ENCODE measurements around the gene L3MBTL4.
"Not testable (repeated sequence)": the region's sequence is repeated elsewhere in the genome, so short reads cannot be mapped to it uniquely, and the experiment has no call there.

Gene L3MBTL4

GRCh38 chr18:6185782-6186181, 228.9 kb downstream of the L3MBTL4 start:
- H3K27ac ChIP-seq (ENCODE audit: low read depth, low read length); H3K4me3 ChIP-seq (ENCODE audit: low read depth in 1 of 2, low read length in 2 of 2); H3K9me3 ChIP-seq (ENCODE audit: control insufficient read depth in 1 of 2, low read length in 2 of 2); H3K27me3 ChIP-seq (ENCODE audit: control insufficient read depth in 1 of 2, insufficient read depth in 2 of 2, low read length in 2 of 2); H3K36me3 ChIP-seq (ENCODE audit: control insufficient read depth in 1 of 2, insufficient read depth in 2 of 2, low read length in 2 of 2); H3K4me1 ChIP-seq (ENCODE audit: control insufficient read depth in 1 of 2, insufficient read depth in 2 of 2, low read length in 2 of 2); H3K9ac ChIP-seq (ENCODE audit: low read depth in 1 of 2, low read length in 2 of 2): not testable (repeated sequence)

- H3K27ac ChIP-seq (ENCODE audit: low read depth, low read length): no peak overlapping the region
- no peaks in the 10 kb centered on the region for H3K4me1 ChIP-seq (ENCODE audit: control insufficient read depth in 1 of 2, insufficient read depth in 2 of 2, low read length in 2 of 2)
- no peaks in the 10 kb centered on the region for H3K27me3 ChIP-seq (ENCODE audit: control insufficient read depth in 1 of 2, insufficient read depth in 2 of 2, low read length in 2 of 2)
- H3K9ac ChIP-seq (ENCODE audit: low read depth in 1 of 2, low read length in 2 of 2): no peak overlapping the region
- no peak overlapping the region for H3K4me3 ChIP-seq (ENCODE audit: low read depth in 1 of 2, low read length in 2 of 2)
- no peaks in the 10 kb centered on the region for H3K9me3 ChIP-seq (ENCODE audit: control insufficient read depth in 1 of 2, low read length in 2 of 2)
- no peaks in the 10 kb centered on the region for H3K36me3 ChIP-seq (ENCODE audit: control insufficient read depth in 1 of 2, insufficient read depth in 2 of 2, low read length in 2 of 2)
These were observed 239.5 kb downstream of the L3MBTL4 start for GRCh38 chr18:6174983-6175745.

- Histone ChIP-seq H3K36me3 (ENCODE audit: control insufficient read depth in 1 of 2, insufficient read depth in 2 of 2, low read length in 2 of 2) (no peaks in the 10 kb centered on the region), H3K4me1 (ENCODE audit: control insufficient read depth in 1 of 2, insufficient read depth in 2 of 2, low read length in 2 of 2) (no peaks in the 10 kb centered on the region), H3K9ac (ENCODE audit: low read depth in 1 of 2, low read length in 2 of 2) (no peak overlapping the region), H3K27ac (ENCODE audit: low read depth, low read length) (no peak overlapping the region), H3K4me3 (ENCODE audit: low read depth in 1 of 2, low read length in 2 of 2) (no peak overlapping the region), H3K27me3 (ENCODE audit: control insufficient read depth in 1 of 2, insufficient read depth in 2 of 2, low read length in 2 of 2) (no peaks in the 10 kb centered on the region), H3K9me3 (ENCODE audit: control insufficient read depth in 1 of 2, low read length in 2 of 2) (no peaks in the 10 kb centered on the region)
These were observed 244.1 kb downstream of the L3MBTL4 start for GRCh38 chr18:6170604-6171003.

- no peak overlapping the region for H3K4me3 ChIP-seq (ENCODE audit: low read depth in 1 of 2, low read length in 2 of 2)
- H3K9me3 ChIP-seq (ENCODE audit: control insufficient read depth in 1 of 2, low read length in 2 of 2): peaks cover 0 to 5% of the 10 kb centered on the region in 2 donors
- H3K4me1 ChIP-seq (ENCODE audit: control insufficient read depth in 1 of 2, insufficient read depth in 2 of 2, low read length in 2 of 2): no peaks in the 10 kb centered on the region
- no peaks in the 10 kb centered on the region for H3K36me3 ChIP-seq (ENCODE audit: control insufficient read depth in 1 of 2, insufficient read depth in 2 of 2, low read length in 2 of 2)
- no peak overlapping the region for H3K27ac ChIP-seq (ENCODE audit: low read depth, low read length)
- no peak overlapping the region for H3K9ac ChIP-seq (ENCODE audit: low read depth in 1 of 2, low read length in 2 of 2)
- H3K27me3 ChIP-seq (ENCODE audit: control insufficient read depth in 1 of 2, insufficient read depth in 2 of 2, low read length in 2 of 2): no peaks in the 10 kb centered on the region
These were observed 253.2 kb downstream of the L3MBTL4 start for GRCh38 chr18:6161549-6161948.

GRCh38 chr18:6159426-6159825, 255.3 kb downstream of the L3MBTL4 start:
- Histone ChIP-seq H3K36me3 (ENCODE audit: control insufficient read depth in 1 of 2, insufficient read depth in 2 of 2, low read length in 2 of 2) (no peaks in the 10 kb centered on the region), H3K4me1 (ENCODE audit: control insufficient read depth in 1 of 2, insufficient read depth in 2 of 2, low read length in 2 of 2) (no peaks in the 10 kb centered on the region), H3K27me3 (ENCODE audit: control insufficient read depth in 1 of 2, insufficient read depth in 2 of 2, low read length in 2 of 2) (no peaks in the 10 kb centered on the region), H3K9me3 (ENCODE audit: control insufficient read depth in 1 of 2, low read length in 2 of 2) (peaks cover 0 to 6% of the 10 kb centered on the region in 2 donors), H3K9ac (ENCODE audit: low read depth in 1 of 2, low read length in 2 of 2) (no peak overlapping the region), H3K27ac (ENCODE audit: low read depth, low read length) (no peak overlapping the region), H3K4me3 (ENCODE audit: low read depth in 1 of 2, low read length in 2 of 2) (no peak overlapping the region)

GRCh38 chr18:6158958-6159357, 255.8 kb downstream of the L3MBTL4 start:
- no peak overlapping the region for H3K4me3 ChIP-seq (ENCODE audit: low read depth in 1 of 2, low read length in 2 of 2)
- no peaks in the 10 kb centered on the region for H3K4me1 ChIP-seq (ENCODE audit: control insufficient read depth in 1 of 2, insufficient read depth in 2 of 2, low read length in 2 of 2)
- H3K9ac ChIP-seq (ENCODE audit: low read depth in 1 of 2, low read length in 2 of 2): no peak overlapping the region
- H3K27me3 ChIP-seq (ENCODE audit: control insufficient read depth in 1 of 2, insufficient read depth in 2 of 2, low read length in 2 of 2): no peaks in the 10 kb centered on the region
- no peak overlapping the region for H3K27ac ChIP-seq (ENCODE audit: low read depth, low read length)
- peaks cover under 1 to 8% of the 10 kb centered on the region in 2 donors for H3K9me3 ChIP-seq (ENCODE audit: control insufficient read depth in 1 of 2, low read length in 2 of 2)
- no peaks in the 10 kb centered on the region for H3K36me3 ChIP-seq (ENCODE audit: control insufficient read depth in 1 of 2, insufficient read depth in 2 of 2, low read length in 2 of 2)

GRCh38 chr18:6156446-6156845, 258.3 kb downstream of the L3MBTL4 start:
- no peaks in the 10 kb centered on the region for H3K36me3 ChIP-seq (ENCODE audit: control insufficient read depth in 1 of 2, insufficient read depth in 2 of 2, low read length in 2 of 2)
- H3K27ac ChIP-seq (ENCODE audit: low read depth, low read length): no peak overlapping the region
- H3K9ac ChIP-seq (ENCODE audit: low read depth in 1 of 2, low read length in 2 of 2): no peak overlapping the region
- H3K9me3 ChIP-seq (ENCODE audit: control insufficient read depth in 1 of 2, low read length in 2 of 2): peaks cover 4 to 5% of the 10 kb centered on the region in 2 donors
- no peak overlapping the region for H3K4me3 ChIP-seq (ENCODE audit: low read depth in 1 of 2, low read length in 2 of 2)
- H3K4me1 ChIP-seq (ENCODE audit: control insufficient read depth in 1 of 2, insufficient read depth in 2 of 2, low read length in 2 of 2): no peaks in the 10 kb centered on the region
- no peaks in the 10 kb centered on the region for H3K27me3 ChIP-seq (ENCODE audit: control insufficient read depth in 1 of 2, insufficient read depth in 2 of 2, low read length in 2 of 2)

- H3K9ac ChIP-seq (ENCODE audit: low read depth in 1 of 2, low read length in 2 of 2): no peak overlapping the region
- no peaks in the 10 kb centered on the region for H3K36me3 ChIP-seq (ENCODE audit: control insufficient read depth in 1 of 2, insufficient read depth in 2 of 2, low read length in 2 of 2)
- H3K4me1 ChIP-seq (ENCODE audit: control insufficient read depth in 1 of 2, insufficient read depth in 2 of 2, low read length in 2 of 2): no peaks in the 10 kb centered on the region
- H3K4me3 ChIP-seq (ENCODE audit: low read depth in 1 of 2, low read length in 2 of 2): no peak overlapping the region
- no peak overlapping the region for H3K27ac ChIP-seq (ENCODE audit: low read depth, low read length)
- no peaks in the 10 kb centered on the region for H3K27me3 ChIP-seq (ENCODE audit: control insufficient read depth in 1 of 2, insufficient read depth in 2 of 2, low read length in 2 of 2)
- H3K9me3 ChIP-seq (ENCODE audit: control insufficient read depth in 1 of 2, low read length in 2 of 2): peaks cover 4 to 5% of the 10 kb centered on the region in 2 donors
These were observed 259.0 kb downstream of the L3MBTL4 start for GRCh38 chr18:6155707-6156106.

GRCh38 chr18:6150430-6150829, 264.3 kb downstream of the L3MBTL4 start:
- Histone ChIP-seq H3K27ac (ENCODE audit: low read depth, low read length) (no peak overlapping the region), H3K9me3 (ENCODE audit: control insufficient read depth in 1 of 2, low read length in 2 of 2) (peaks cover 4 to 5% of the 10 kb centered on the region in 2 donors), H3K4me1 (ENCODE audit: control insufficient read depth in 1 of 2, insufficient read depth in 2 of 2, low read length in 2 of 2) (no peaks in the 10 kb centered on the region), H3K27me3 (ENCODE audit: control insufficient read depth in 1 of 2, insufficient read depth in 2 of 2, low read length in 2 of 2) (no peaks in the 10 kb centered on the region), H3K4me3 (ENCODE audit: low read depth in 1 of 2, low read length in 2 of 2) (no peak overlapping the region), H3K9ac (ENCODE audit: low read depth in 1 of 2, low read length in 2 of 2) (no peak overlapping the region), H3K36me3 (ENCODE audit: control insufficient read depth in 1 of 2, insufficient read depth in 2 of 2, low read length in 2 of 2) (peaks cover 0 to 3% of the 10 kb centered on the region in 2 donors)

GRCh38 chr18:6146307-6146661, 268.4 kb downstream of the L3MBTL4 start:
- H3K27ac ChIP-seq (ENCODE audit: low read depth, low read length): no peak overlapping the region
- H3K4me1 ChIP-seq (ENCODE audit: control insufficient read depth in 1 of 2, insufficient read depth in 2 of 2, low read length in 2 of 2): no peaks in the 10 kb centered on the region
- H3K27me3 ChIP-seq (ENCODE audit: control insufficient read depth in 1 of 2, insufficient read depth in 2 of 2, low read length in 2 of 2): no peaks in the 10 kb centered on the region
- H3K4me3 ChIP-seq (ENCODE audit: low read depth in 1 of 2, low read length in 2 of 2): no peak overlapping the region
- no peaks in the 10 kb centered on the region for H3K9me3 ChIP-seq (ENCODE audit: control insufficient read depth in 1 of 2, low read length in 2 of 2)
- H3K9ac ChIP-seq (ENCODE audit: low read depth in 1 of 2, low read length in 2 of 2): no peak overlapping the region
- peaks cover 0 to 3% of the 10 kb centered on the region in 2 donors for H3K36me3 ChIP-seq (ENCODE audit: control insufficient read depth in 1 of 2, insufficient read depth in 2 of 2, low read length in 2 of 2)

All from duodenal mucosa (tissue), 2 donors.